Dendritic cell treated with granulocyte-macrophage colony-stimulating factor and Interleukin-4, amounts not matched to agents 40 ng/mL and 50 ng/mL, for 4 days (primary cell): Measurements from ENCODE around the gene SPRR4.

Experiments
- H3K27ac Mint-ChIP-seq: one replicate; pipeline ENCODE4 v1.8.0; 2022; ENCODE audit warnings: mild to moderate bottlenecking, mixed read lengths
- H3K27me3 Mint-ChIP-seq: one replicate; pipeline ENCODE4 v1.8.0; 2022; ENCODE audit warnings: mild to moderate bottlenecking, mixed read lengths
- H3K36me3 Mint-ChIP-seq: one replicate; pipeline ENCODE4 v1.8.0; 2022; ENCODE audit warnings: low read depth, mixed read lengths
- H3K4me1 Mint-ChIP-seq: one replicate; pipeline ENCODE4 v1.8.0; 2022; ENCODE audit warnings: low read depth, mixed read lengths
- H3K4me3 Mint-ChIP-seq: one replicate; pipeline ENCODE4 v1.8.0; 2022; ENCODE audit warnings: mild to moderate bottlenecking, moderate library complexity, mixed read lengths
- H3K9me3 Mint-ChIP-seq: one replicate; pipeline ENCODE4 v1.8.0; 2022; ENCODE audit warnings: mixed read lengths
- intact Hi-C: fragments of 100-400 bp; cut with micrococcal nuclease; formaldehyde crosslinking; loops from one replicate; pipeline ENCODE4 v1.15.0; 2022

SPRR4 gene

DNA sequence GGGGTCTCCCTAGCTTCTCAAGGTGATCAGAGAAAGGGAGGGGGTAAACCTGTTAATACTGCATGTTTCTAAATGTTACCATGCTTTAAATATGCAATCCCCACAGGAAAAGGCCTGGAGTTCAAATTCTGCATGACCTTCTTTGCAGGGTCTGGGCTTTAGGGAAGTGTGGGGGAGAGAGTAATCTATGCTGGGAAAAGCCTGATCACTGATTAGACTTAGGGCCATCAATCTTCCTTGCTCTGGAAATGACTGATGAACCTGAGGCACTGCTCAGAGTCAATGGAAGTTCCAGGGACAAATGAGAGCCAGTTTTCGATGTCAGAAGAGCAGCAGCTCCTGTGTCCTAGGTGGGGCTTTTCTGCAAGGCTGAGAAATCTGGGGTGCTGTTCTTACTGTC, 10.2 kb downstream of the SPRR4 start:
- intact Hi-C loops, result no loop called here
- H3K4me3 Mint-ChIP-seq, result no peak overlapping the region
- H3K4me1 Mint-ChIP-seq, result no peaks in the 10 kb centered on the region
- peaks cover 4% of the 10 kb centered on the region for H3K27me3 Mint-ChIP-seq
- H3K9me3 Mint-ChIP-seq, result no peaks in the 10 kb centered on the region
- no peak overlapping the region for H3K27ac Mint-ChIP-seq
- H3K36me3 Mint-ChIP-seq, result no peaks in the 10 kb centered on the region

DNA sequence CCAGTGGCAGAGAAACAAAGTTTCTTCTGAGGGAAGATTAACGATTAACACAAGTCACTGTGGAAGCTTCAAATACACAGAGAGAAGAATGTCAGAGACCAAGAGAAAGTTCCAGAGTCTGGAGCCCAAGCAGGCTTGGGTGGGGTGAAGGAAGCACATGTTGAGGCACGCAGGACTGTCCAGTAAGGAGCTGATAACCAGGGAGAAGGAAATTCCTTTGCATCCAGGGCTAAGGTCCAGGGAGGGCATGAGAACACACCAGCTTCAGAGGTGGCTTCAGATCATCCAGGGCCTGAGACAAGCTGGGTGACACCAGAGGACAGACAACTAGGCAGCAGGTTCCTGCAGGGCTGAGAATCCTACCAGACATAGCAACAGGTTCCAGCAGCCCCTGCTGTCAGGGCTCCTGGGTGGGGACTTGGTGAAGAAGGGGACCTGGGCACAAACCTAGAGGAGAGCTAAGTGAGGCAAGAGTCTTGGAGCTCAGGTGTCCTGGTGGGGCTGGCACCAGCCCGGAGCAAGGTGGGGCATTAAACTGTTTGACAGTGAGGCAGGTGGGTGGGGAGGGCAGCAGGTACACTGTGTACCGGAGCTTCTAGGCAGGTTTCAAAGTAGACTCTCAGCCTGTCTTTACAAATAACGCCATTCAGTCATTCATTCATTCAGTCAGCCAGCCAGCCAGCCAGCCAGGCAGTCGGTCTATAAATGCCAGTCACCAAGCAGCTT, 10.9 kb downstream of the SPRR4 start:
- no peak overlapping the region for H3K4me3 Mint-ChIP-seq
- peaks cover 2% of the 10 kb centered on the region for H3K27me3 Mint-ChIP-seq
- intact Hi-C loops, result no loop called here
- H3K36me3 Mint-ChIP-seq, result no peaks in the 10 kb centered on the region
- no peak overlapping the region for H3K27ac Mint-ChIP-seq
- H3K9me3 Mint-ChIP-seq, result no peaks in the 10 kb centered on the region
- H3K4me1 Mint-ChIP-seq, result no peaks in the 10 kb centered on the region

DNA sequence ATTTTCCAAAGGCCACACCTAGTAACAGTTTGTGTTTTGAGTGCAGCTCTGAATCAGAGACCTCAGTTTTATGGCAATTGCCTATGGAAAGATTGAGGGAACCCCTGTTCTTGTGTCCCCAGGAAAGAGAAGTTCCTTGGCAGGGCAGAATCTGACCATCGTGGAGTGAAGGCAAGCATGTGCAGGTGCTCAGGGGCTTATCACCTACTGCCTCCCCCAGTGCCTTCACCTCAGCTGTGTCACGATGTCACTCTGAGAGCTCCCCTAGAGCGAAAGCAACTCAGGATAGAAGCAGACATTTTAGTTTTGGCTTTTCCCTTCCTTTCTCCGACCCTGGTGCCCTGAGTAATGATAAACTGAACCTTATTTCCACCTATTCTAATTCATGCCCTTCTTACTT, 11.6 kb downstream of the SPRR4 start:
- Mint-ChIP-seq H3K4me1 (no peaks in the 10 kb centered on the region), H3K36me3 (no peaks in the 10 kb centered on the region), H3K9me3 (no peaks in the 10 kb centered on the region), H3K4me3 (no peak overlapping the region), H3K27me3 (peaks cover 4% of the 10 kb centered on the region), H3K27ac (no peak overlapping the region)
- intact Hi-C loops, result no loop called here

DNA sequence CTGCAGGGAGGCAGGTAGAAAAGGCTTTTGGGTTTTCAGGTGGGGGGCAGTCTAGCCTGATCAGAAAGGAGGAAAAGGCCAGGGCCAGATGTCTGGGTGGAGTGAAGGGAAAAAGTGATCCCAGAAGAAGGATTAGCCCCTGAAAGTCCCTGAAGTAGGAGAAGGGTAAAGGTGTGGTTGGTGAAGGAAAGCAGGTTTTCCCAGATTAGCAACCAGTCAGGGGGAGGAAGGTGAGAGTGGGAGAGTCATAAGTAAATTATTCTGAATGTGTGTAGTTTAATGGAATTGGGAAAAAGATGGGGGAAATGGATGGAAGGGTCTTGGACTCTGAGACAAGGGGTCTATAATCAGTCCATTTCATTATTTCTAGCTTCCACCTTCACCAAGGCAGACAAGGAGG, 12.8 kb downstream of the SPRR4 start:
- intact Hi-C loops, result no loop called here
- H3K4me3 Mint-ChIP-seq, result no peak overlapping the region
- no peaks in the 10 kb centered on the region for H3K9me3 Mint-ChIP-seq
- no peaks in the 10 kb centered on the region for H3K4me1 Mint-ChIP-seq
- no peaks in the 10 kb centered on the region for H3K36me3 Mint-ChIP-seq
- peaks cover 4% of the 10 kb centered on the region for H3K27me3 Mint-ChIP-seq
- no peak overlapping the region for H3K27ac Mint-ChIP-seq

DNA sequence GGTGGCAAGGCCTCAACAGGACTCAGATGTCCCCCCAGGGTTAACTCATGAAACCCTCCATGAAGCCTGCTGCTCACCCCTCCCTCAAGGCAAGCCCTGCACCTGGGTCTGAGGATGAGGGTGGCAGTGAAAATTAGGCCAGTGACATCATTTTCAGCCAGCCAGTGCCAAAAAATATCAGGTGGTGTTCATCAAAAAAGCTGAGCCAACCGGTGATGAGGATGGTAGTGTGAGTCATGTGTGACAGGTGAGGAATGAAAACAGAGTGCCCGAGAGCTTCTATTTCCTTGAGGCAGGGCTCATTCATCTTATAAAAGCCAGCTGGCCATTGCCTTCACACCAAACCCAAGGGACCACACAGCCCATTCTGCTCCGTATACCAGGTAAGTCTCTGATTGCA, 13.3 kb downstream of the SPRR4 start, which contains the start of gene SPRR1A:
TSS of gene SPRR1A (plus strand) at position 339 of the 400 bp plus-strand sequence. CDS start 1,150 bp downstream, outside the sequence.
- H3K4me3 Mint-ChIP-seq, result no peak within 1 kb of the TSS
- H3K27me3 Mint-ChIP-seq, result peaks cover 6% of the 10 kb centered on the region
- no peaks in the 10 kb centered on the region for H3K9me3 Mint-ChIP-seq
- H3K36me3 Mint-ChIP-seq, result no peaks in the 10 kb centered on the region
- no peak within 1 kb of the TSS for H3K27ac Mint-ChIP-seq
- intact Hi-C loops, result no loop called here
- H3K4me1 Mint-ChIP-seq, result no peaks in the 10 kb centered on the region

DNA sequence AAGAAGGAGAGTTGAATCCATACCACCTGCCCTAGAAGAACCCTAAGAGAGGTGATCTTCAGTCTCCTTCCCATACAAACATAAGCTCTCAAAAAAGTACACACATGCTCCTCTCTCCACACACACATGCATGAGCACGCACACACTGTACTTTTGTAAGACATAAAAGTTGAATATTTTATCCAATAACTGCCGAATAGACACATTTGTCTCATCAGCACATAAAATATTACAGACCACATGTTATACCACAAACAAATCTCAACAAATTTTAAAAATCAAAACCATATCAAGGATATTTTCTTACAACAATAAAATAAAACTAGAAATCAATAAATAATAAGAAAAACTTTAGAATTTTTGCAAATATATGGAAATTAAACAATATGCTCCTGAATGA, 16.1 kb downstream of the SPRR4 start:
- Mint-ChIP-seq H3K36me3 (no peaks in the 10 kb centered on the region), H3K4me3 (no peak overlapping the region), H3K27me3 (peaks cover 7% of the 10 kb centered on the region), H3K27ac (no peak overlapping the region), H3K4me1 (no peaks in the 10 kb centered on the region), H3K9me3 (no peaks in the 10 kb centered on the region)
- intact Hi-C loops, result no loop called here

DNA sequence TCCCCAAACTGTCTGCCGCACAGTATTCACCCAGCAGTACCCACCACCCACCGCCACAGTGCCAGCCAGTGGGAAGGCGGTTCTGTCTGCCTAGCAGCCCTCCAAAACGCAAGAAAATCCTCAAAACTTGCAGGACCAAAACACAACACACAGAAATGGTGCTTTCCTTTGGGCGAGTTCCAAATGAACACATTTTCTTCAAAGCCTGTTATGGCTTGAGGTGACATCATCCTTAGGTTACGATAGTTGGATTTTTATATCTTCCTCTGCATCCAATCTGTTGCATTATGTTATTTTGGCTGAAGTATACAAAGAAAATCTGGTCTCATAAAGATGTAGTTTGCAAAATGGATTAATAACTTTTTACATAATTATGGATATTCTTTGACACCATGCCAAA, 22.7 kb downstream of the SPRR4 start:
- H3K36me3 Mint-ChIP-seq, result no peaks in the 10 kb centered on the region

DNA sequence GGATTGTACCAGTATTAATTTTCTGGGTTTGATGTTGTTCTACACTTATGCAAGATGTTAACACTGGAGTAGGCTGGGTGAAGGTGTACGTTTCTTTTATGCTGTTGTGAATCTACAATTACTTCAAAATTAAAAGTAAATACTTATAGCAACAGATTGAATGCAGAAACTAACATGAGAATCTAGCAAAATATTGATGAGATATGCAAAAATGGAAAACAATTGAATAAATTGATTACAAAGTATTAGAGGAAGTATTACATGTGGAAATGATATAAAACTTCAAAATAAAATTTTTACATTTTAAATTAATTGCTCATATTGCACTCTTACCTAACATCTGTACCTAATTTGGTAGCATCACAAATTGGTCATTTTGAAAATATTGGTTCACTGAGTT, 25.4 kb downstream of the SPRR4 start:
- Mint-ChIP-seq H3K27me3 (peaks cover 3% of the 10 kb centered on the region), H3K4me1 (no peaks in the 10 kb centered on the region), H3K36me3 (no peaks in the 10 kb centered on the region), H3K27ac (no peak overlapping the region), H3K4me3 (no peak overlapping the region), H3K9me3 (no peaks in the 10 kb centered on the region)
- intact Hi-C loops, result no loop called here

More for the DNA sequence above, 22.7 kb downstream of the SPRR4 start:
- no peak overlapping the region for H3K4me3 Mint-ChIP-seq
- no peaks in the 10 kb centered on the region for H3K9me3 Mint-ChIP-seq
- intact Hi-C loops, result no loop called here
- peaks cover 6% of the 10 kb centered on the region for H3K27me3 Mint-ChIP-seq
- no peak overlapping the region for H3K27ac Mint-ChIP-seq
- no peaks in the 10 kb centered on the region for H3K4me1 Mint-ChIP-seq

DNA sequence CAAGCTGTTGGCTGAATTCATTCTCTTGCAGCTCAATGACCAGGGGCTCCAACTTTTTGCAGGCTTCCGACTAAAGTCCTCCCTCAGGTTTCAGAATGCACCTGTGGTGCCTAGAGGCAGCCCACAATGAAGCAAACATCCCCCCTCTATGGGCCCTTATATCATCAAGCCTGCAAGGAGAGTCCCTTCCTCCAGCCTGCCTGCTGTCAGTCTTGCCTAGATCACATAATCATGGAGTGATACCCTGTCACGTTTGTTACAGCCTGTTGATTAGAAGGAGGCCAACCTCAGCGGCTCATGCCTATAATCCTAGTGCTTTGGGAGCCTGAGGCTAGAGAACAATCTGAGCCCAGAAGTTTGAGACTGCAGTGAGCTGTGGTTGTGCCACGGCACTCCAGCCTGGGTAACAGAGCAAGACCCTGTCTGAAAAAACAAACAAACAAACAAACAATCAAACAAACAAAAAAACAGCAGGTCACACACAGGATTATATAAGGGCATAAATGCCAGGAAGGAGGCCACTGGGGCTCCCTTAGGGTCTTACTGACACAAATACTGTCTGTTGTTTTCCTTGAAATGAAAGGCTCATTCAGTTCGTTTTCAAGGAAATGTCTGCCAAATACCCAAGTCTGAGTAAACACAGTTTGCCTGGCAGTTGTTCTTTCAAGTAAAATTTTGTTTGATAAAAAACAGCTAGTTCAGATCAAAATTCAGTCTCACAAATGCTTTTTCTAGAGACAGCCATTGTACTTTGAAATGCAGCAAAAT, 26.4 kb downstream of the SPRR4 start:
- H3K27me3 Mint-ChIP-seq, result peaks cover 3% of the 10 kb centered on the region
- no peaks in the 10 kb centered on the region for H3K4me1 Mint-ChIP-seq
- intact Hi-C loops, result no loop called here
- H3K9me3 Mint-ChIP-seq, result no peaks in the 10 kb centered on the region
- H3K27ac Mint-ChIP-seq, result no peak overlapping the region
- no peaks in the 10 kb centered on the region for H3K36me3 Mint-ChIP-seq
- H3K4me3 Mint-ChIP-seq, result no peak overlapping the region

DNA sequence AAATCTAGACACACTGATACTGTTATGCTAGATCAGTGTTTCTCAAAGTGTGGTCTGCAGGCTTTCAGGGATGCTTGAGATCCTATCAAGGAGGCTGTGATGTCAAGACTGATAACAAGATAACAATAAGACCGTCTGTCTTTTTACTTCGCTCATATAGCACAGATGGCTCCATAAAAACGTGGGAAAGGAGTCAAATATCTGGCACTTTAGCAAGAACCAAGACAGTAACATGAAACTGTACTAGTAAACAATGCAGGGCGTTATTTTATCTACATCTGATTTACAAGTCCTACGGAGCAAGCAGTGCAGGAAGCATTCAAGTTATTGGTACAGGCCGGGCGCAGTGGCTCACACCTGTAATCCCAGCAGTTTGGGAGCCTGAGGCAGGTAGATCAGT, 27.5 kb downstream of the SPRR4 start:
- no peaks in the 10 kb centered on the region for H3K9me3 Mint-ChIP-seq
- H3K4me3 Mint-ChIP-seq, result no peak overlapping the region
- no peak overlapping the region for H3K27ac Mint-ChIP-seq
- no peaks in the 10 kb centered on the region for H3K4me1 Mint-ChIP-seq
- intact Hi-C loops, result no loop called here
- peaks cover 3% of the 10 kb centered on the region for H3K27me3 Mint-ChIP-seq
- H3K36me3 Mint-ChIP-seq, result no peaks in the 10 kb centered on the region

DNA sequence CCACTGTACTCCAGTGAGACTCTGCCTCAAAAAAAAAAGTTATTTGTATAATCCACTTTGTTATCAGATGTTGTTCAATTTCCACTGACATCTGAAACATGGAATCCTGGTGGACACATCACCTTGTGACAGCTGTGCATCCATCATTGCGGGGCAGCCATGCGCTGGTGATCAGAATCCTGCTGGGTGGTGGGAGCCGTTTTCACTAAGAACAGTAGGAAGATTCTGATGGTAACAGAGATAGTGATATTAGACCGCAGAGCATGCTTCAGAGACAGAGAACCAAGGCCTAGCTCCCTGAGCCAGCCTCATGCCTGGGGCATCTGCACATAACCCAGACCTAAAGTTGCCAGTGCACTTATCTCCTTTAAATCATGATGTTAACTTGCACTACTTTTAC, 28.0 kb downstream of the SPRR4 start:
- H3K4me1 Mint-ChIP-seq, result no peaks in the 10 kb centered on the region
- H3K36me3 Mint-ChIP-seq, result no peaks in the 10 kb centered on the region
- H3K9me3 Mint-ChIP-seq, result no peaks in the 10 kb centered on the region
- H3K4me3 Mint-ChIP-seq, result no peak overlapping the region
- peaks cover 3% of the 10 kb centered on the region for H3K27me3 Mint-ChIP-seq
- H3K27ac Mint-ChIP-seq, result no peak overlapping the region
- intact Hi-C loops, result no loop called here

DNA sequence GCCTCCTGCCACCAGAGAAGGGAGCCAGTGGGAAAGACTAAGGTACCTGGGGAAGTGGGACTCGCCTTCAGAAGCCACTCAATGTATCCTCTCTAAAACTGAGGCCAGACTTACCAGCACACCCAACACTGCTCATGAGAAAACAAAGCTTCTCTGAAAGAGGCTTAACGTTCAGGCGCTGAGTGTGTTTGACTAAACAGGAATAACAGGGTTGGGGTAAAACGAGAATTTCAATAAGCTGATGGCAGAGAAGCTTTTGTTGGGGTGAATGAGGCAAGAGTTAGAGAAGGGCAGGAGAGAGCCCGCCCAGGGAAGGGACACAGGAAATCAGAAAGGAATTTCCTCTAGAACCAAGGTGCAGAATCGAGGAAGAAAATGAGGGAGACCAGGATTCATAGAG, 29.4 kb downstream of the SPRR4 start:
- Mint-ChIP-seq H3K27me3 (peaks cover 3% of the 10 kb centered on the region), H3K9me3 (no peaks in the 10 kb centered on the region), H3K4me3 (no peak overlapping the region), H3K36me3 (no peaks in the 10 kb centered on the region), H3K4me1 (no peaks in the 10 kb centered on the region), H3K27ac (no peak overlapping the region)
- intact Hi-C loops, result no loop called here

DNA sequence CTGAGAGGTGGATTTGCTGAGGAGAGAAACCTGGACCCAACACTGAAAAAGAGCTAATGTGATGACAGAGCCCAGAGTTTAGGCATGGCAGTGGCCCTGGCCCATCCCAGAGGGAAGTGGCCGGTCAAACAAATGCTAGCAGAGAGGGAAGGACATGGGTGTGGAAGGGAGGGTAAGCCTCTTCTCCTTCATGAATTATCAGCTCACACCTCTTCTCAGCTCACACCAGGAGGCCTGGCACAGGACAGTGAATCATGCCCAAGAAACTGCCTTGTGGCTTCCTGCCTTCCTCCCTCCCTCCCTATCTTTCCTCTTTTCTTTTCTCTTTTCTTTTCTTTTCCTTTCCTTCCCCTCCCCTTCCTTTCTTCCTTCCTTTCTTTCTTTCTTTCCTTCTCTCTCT, 29.8 kb downstream of the SPRR4 start:
- peaks cover 3% of the 10 kb centered on the region for H3K27me3 Mint-ChIP-seq
- no peaks in the 10 kb centered on the region for H3K4me1 Mint-ChIP-seq
- intact Hi-C loops, result no loop called here
- H3K9me3 Mint-ChIP-seq, result no peaks in the 10 kb centered on the region
- no peak overlapping the region for H3K27ac Mint-ChIP-seq
- H3K4me3 Mint-ChIP-seq, result no peak overlapping the region
- no peaks in the 10 kb centered on the region for H3K36me3 Mint-ChIP-seq

DNA sequence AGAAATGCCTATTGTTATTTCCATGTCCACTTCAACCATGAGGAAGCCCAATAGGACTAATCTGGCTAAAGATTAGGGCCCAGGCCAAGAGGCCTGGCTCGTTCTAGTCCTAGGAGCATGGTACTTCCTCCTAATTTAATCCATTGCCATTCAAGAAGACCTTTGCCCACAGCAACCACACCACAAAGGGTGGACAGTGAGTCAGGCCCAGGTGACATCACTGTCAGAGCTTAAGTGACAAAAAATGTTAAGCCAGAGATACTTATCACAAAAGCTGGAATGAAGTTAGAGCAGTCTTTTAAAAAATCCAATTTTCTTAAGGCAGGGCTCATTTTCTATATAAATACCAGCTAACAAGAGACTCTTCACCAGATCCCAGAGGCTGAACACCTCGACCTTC, 30.9 kb downstream of the SPRR4 start, which contains the start of gene SPRR3:
TSS of gene SPRR3 (plus strand) at position 368 of the 400 bp plus-strand sequence. CDS start 1,272 bp downstream, outside the sequence.
- intact Hi-C loops, result no loop called here
- Mint-ChIP-seq H3K4me1 (no peaks in the 10 kb centered on the region), H3K4me3 (no peak within 1 kb of the TSS), H3K27me3 (peaks cover 3% of the 10 kb centered on the region), H3K27ac (no peak within 1 kb of the TSS), H3K36me3 (no peaks in the 10 kb centered on the region), H3K9me3 (no peaks in the 10 kb centered on the region)
